C4-2B (cell line): Measurements from ENCODE around the gene UBE2I.
"Not testable (repeated sequence)": the region's sequence is repeated elsewhere in the genome, so short reads cannot be mapped to it uniquely, and the experiment has no call there.

Experiments
- ZFX ChIP-seq: fragments of 450-650 bp; IDR thresholded peaks from 2 replicates; pipeline ENCODE4 v1.6.1; 2017
- TF ChIP-seq, protein P1 (sequence below): fragments of 450-650 bp; conservative IDR thresholded peaks from 2 replicates; pipeline ENCODE4 v1.5.1; 2017; ENCODE audit warnings: mild to moderate bottlenecking

DNA sequence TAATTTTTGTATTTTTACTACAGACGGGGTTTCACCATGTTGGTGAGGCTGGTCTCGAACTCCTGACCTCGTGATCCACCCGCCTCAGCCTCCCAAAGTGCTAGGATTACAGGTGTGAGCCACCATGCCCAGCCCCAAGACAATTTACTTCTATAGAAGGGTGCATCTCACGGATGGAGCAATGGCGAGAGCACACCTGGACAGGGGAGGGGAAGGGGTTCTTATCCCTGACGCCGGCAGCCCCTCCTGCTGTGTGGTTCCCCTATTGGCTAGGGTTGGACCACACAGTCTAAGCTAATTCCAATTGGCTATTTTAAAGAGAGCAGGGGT, 12.8 kb upstream of the UBE2I start:
- TF ChIP-seq, protein P1, sequence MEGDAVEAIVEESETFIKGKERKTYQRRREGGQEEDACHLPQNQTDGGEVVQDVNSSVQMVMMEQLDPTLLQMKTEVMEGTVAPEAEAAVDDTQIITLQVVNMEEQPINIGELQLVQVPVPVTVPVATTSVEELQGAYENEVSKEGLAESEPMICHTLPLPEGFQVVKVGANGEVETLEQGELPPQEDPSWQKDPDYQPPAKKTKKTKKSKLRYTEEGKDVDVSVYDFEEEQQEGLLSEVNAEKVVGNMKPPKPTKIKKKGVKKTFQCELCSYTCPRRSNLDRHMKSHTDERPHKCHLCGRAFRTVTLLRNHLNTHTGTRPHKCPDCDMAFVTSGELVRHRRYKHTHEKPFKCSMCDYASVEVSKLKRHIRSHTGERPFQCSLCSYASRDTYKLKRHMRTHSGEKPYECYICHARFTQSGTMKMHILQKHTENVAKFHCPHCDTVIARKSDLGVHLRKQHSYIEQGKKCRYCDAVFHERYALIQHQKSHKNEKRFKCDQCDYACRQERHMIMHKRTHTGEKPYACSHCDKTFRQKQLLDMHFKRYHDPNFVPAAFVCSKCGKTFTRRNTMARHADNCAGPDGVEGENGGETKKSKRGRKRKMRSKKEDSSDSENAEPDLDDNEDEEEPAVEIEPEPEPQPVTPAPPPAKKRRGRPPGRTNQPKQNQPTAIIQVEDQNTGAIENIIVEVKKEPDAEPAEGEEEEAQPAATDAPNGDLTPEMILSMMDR = not testable (repeated sequence)
- TF ChIP-seq ZFX = not testable (repeated sequence)
